Prostate gland (tissue), 2 donors: ENCODE results near the gene APLP2.

Source experiments
- CTCF ChIP-seq, 4 experiments: fragments of 200-600 bp in 2 of 4; fragments of 450-650 bp in 2 of 4; sonication (generic) in 2 of 4; IDR thresholded peaks; 1 replicate in 3 of 4; 2 replicates in 1 of 4; pipeline ENCODE4 v1.5.1; 2016 to 2019; ENCODE audit warnings: antibody characterized with exemption in 4 of 4, mild to moderate bottlenecking in 2 of 4, moderate library complexity in 2 of 4
- POLR2A ChIP-seq: fragments of 450-650 bp; IDR thresholded peaks from one replicate; pipeline ENCODE4 v1.6.1; 2016; ENCODE audit warnings: antibody characterized with exemption, mild to moderate bottlenecking

- no peak for TF ChIP-seq CTCF (IDR thresholded peaks at IDR 0.05)
- TF ChIP-seq POLR2A: no peak
Observed at GRCh38 chr11:130179396-130180306, 110.0 kb downstream of the APLP2 start.
